Nucleus accumbens (tissue), 56 donors: ENCODE results near the gene ZMAT2.
"Not testable (repeated sequence)": the region's sequence is repeated elsewhere in the genome, so short reads cannot be mapped to it uniquely, and the experiment has no call there.

Source experiments
- DNase-seq, 56 donors: peaks; one replicate each; lab custom pipeline; 2025; lab: John Stamatoyannopoulos, UW

ZMAT2 gene, protein sequence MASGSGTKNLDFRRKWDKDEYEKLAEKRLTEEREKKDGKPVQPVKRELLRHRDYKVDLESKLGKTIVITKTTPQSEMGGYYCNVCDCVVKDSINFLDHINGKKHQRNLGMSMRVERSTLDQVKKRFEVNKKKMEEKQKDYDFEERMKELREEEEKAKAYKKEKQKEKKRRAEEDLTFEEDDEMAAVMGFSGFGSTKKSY

DNA sequence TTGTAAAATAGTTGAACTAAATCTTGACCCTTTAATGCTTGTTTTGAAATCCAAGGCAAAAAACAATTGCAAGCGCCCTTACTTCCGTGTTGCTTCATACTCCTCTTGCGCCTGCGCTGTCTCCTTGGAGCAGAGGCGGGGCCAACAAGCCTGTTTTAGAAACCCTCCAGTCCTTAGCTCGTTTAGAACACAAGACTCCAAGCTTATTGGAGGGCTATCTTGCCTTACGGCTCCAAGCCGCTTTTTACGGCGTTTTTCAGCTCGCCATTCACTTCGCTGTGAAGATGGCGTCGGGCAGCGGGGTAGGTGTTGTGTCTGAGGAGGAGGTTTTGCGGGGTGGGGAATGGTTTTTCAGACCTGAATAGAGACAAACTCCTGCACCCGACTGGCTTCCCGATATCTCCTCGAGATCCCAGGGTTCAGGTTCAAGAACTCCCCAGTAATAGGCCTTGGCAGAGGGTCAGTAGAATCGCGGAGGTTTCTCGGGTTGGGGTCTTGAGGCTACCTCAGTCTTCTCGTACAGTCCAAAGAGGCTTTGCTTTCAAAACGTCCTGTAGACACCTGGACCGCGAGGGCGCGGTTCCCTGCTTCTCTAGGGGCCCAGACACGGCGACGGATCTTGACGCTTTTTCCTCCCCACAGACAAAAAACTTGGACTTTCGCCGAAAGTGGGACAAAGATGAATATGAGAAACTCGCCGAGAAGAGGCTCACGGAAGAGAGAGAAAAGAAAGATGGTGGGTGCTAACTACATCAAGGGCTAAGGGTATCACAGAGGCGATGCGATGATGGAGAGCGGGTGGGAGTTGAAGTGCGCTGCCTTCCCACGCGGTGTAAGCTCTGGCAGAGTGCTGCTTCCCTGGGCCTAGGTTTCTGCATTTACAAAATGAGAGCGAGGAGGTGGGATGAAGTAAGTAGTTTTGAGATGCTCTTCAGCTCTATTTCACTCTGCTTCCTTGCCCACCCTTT is at the start of gene ZMAT2:
Gene ZMAT2, plus strand, starts transcription at position 271 of the 968 bp plus-strand sequence. Its CDS starts 14 bp downstream, at position 285.
- peak; percentile 69 to 98 (median 92) for DNase-seq

DNA sequence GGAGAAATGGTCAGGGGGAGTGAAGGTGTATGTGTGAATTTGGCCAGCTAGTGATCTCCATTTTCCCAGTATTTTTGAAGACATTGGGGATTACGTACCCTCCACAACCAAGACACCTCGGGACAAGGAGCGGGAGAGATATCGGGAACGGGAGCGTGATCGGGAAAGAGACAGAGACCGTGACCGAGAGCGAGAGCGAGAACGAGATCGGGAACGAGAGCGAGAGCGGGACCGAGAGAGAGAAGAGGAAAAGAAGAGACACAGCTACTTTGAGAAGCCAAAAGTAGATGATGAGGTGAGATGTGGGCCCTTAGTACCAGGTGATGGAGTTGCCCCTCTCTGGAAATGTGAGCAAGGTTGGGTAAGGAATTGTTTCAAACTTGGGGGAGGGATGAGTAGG is 41.4 kb upstream of the ZMAT2 start:
- no peak for DNase-seq

DNA sequence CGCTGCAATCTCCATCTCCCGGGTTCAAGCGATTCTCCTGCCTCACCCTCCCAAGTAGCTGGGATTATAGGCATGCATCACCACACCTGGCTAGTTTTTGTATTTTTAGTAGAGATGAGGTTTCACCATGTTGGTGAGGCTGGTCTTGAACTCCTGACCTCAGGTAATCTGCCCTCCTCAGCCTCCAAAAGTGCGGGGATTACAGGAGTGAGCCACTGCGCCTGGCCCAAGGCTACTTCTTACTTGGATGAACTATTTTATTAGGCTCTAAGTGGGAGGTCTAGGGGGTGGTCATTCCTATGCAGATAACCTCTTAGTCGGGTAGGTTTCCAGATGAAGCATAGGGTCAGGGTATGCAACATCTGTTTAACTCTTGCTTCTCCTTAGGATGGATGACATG is 39.9 kb upstream of the ZMAT2 start:
- not testable (repeated sequence) for DNase-seq

DNA sequence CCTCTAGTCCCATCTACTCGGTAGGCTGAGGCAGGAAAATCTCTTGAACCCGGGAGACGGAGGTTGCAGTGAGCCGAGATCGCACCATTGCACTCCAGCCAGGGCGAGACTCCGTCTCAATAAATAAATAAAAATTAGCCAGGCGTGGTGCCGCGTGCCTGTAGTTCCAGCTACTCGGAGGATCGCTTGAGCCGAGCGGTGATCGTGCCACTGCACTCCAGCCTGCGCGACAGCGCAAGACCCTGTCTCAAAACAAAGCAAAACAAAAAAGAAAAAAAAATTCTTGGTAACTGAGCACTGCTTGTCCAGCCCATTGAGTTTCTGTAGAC is 36.3 kb upstream of the ZMAT2 start:
- peak in 3 of 56 donors; percentile 34 to 39 (median 36) for DNase-seq

DNA sequence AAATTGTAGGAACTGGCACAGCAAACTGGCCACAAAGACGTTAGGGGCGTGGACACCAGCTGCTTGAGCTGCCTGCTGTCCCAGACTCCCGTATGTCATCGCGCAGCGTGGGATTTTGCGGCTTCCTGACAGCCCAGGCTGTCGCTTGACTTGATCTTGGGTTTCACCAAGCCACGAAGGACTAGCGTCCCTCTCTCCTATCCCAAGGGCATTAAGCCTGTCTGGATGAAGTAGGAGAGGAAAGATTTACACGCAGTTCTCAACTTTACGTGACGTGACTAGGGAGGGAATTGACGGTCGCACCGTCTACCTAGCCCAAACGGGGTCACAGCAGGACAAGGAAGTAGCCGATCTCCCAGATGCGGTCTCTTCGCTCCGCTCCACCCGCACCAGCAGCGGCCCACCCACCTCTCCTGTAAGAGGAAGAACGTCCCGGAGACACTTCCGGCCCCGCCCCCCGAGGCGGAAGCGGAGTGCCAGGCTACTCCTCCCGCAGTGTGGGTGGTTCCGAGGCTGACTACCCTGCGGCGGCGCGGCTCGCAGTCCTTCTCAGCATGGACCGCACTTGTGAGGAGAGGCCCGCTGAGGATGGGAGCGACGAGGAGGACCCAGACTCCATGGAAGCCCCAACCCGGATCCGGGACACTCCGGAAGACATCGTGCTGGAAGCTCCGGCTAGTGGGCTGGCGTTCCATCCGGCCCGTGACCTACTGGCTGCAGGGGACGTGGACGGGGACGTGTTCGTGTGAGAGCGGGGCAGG is 35.7 kb upstream of the ZMAT2 start, which contains the start of gene WDR55:
Gene WDR55, plus strand, starts transcription at position 546 of the 761 bp plus-strand sequence. Its CDS starts 9 bp downstream, at position 555.
- peak; percentile 59 to 98 (median 92) for DNase-seq

DNA sequence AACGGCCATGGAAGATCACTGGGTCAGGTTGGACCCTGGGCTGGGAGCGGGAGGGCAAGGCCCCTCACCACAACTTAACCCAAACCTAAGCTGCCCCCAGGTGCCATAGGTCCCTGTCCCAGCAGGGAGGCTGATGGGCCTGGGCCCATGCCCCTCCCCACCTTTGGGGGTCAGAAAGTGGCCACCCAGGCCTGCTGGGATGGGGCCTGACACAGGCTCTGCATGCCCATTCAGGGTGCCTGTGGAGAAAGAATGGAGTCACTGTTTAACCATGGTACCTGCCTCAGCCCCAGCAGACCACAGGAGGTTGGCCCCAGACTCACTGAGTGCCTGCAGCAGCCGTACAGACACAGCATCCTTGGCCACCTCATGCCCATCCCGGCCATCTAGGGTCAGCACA is 29.2 kb upstream of the ZMAT2 start:
- not testable (repeated sequence) for DNase-seq

DNA sequence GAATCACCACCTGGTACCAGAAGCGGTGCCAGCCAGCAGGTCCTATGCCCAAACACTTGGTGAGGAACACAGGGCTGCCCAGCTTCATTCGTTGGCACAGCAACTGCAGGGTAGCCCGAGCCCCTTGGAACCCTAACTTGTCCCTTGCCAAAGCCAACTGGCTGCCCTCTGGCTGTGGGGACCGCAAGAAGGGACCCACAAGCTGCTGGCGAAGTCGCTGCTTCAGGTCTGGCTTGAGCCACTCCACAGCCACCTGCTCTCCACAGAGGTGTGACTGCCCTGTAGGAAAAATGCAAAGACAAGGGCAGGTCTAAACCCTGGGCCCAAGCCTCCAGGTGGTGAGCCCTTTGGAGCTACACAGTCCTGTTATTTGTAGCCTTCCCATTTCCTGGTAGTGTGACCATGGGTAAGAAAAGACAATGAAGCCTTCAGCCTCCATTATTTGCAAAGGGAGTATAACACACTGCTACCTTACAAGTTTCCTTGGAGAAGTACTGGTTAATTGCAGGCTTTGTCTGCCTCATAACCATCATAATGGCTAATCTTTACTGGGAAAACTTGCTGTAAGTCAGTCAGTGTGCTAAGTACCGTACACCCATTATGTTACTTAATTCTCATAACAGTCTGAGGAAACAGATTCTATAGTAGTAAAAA is 28.6 kb upstream of the ZMAT2 start:
- no peak for DNase-seq

DNA sequence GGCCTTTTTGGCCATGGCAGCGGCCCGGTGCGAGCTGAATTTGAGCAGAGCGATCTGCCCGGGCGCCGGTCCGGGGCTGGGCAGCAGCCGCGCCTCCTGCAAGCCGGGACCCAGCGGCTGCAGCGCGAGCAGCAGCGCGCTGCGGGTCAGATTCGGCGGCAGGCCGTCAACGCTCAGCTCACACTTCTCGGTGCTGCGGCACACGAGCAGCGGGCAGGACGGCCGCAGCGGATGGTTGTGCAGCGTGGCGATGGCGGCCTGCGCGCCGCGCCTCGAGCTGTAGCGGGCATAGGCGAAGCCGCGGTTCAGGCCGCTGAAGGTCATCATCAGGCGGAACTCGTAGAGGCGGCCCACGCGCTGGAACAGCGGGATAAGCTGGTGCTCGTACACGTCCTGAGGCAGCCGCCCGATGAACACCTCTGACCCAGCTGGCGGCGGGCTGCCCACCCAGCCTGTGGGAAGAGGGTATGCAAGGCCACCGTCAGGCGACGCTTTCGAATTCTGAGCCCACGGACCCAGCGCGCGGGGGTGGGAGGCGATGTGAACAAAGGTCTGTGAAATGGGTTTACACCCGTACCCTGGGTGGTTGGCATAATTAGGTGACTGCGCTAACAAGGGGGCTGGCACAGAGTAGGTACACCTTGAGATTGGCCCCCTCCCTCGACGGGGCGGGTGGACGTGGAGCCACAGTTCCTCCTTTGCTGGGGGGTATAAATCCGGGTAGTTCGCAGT is 27.6 kb upstream of the ZMAT2 start:
- DNase-seq = peak in 3 of 56 donors; percentile 1 to 7 (median 5)

DNA sequence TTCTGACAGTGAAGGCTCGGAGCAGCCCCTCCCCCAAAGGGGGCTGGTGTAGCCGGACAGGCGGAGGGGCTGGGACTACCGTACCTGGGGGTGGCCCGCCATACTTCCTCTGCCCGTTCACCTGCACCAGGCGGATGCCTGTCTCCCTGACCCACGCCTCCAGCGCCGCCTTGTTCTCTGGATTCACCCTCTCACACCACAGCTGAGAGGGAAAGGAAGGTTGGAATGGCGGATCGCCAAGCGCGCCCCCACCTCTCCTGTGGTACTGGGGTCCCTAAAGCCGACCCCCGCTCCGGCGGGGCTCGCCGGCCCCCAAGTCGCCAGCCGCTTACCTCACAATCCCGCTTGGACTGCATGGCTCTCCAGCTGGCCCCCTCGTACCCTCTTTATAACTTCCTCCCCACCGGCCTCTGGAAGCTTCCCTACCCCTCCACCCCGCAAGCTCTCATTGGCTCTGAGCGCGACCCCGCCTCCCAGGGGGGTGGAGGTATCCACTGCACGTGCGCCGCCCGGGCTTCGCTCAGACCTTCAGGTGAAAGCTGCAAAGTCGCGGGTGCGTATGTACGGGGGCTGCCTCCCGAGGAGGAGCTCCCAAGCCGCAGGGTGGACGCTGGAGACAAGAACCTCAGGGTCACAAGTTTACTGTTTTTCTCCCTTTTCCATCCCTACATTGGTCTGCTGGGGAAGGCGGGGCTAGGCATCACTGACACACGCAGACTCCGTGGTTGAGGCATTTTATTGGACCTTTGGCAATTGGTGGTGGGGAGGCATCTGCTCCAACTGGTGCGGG is 26.9 kb upstream of the ZMAT2 start, which contains the start of gene DND1:
Gene DND1, minus strand, starts transcription at position 390 of the 790 bp plus-strand sequence. Its CDS starts 34 bp downstream, at position 356.
- DNase-seq = no peak

DNA sequence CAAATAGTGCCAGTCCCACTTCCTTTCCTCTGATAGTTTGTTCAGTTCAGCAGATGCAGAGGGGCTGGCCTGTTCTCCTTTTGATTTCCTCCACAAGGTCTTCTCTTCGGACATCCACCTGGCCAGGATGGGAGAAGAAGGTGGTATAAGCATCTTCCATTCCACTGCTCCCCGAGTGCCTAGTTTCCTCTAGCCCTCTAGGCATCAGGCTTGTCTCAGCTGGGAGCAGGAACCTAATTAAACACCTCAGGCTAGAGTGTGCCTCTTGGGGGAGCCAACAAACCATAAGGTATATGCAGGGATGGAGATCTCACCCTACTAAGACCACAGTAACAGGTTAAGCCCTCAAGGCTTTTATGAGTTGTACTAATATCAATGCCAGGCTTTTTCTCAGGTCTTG is 26.0 kb upstream of the ZMAT2 start:
- DNase-seq = no peak

DNA sequence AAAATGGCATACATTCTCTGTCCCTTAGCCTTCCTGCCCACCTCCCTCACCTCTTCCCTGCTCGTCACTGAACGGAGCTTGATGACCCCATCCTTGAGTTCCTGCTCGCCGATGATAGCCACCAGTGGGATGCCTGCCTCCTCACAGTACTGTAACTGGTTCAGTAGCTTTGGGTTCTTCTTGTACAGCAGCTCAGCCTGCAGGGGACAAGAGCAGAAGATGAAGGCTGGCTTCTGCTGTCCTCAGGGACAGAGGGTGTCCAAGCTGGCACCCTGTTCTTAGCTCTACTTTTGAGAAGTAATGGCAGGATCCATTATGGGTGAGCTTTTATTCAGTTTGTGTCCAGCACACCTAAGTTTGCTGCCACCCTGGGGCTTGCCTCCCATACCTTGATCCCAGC is 25.6 kb upstream of the ZMAT2 start:
- DNase-seq = no peak

DNA sequence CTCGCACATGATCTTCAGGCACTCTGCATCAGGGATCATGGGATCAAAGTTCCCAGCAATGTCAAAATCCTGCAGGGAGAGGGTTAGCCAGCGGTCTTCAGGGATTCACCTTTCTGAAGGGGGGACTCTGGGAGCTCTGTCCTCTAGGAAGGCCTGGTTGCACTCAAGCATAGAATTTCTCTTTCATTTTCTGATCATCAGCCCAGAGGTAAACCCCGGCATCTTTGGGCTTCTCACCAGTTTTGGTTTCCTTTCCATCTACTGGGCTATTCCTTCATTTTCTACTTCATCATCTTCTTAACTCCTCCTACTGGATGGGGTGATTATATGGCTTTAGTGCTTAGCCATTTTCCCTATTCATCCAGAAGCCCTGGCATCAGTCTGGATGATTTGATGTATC is 22.3 kb upstream of the ZMAT2 start:
- no peak for DNase-seq

DNA sequence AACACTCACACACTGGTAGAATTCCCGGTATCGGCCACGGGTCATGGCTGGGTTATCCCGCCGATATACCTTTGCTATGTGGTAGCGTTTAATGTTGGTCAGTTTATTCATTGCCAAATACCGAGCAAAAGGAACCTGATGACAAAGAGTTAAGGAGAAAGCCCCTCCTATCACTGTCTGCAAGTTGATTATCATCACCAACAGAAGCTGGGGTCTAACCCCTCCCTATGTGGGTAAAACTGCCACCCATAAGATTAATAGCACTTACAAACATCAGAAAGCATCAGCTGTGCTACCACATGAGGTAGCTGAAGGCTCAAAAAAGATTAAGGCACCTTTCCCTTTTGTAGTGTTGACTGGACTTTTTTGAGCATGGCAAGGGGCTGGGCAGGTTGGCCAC is 21.3 kb upstream of the ZMAT2 start:
- DNase-seq = no peak

DNA sequence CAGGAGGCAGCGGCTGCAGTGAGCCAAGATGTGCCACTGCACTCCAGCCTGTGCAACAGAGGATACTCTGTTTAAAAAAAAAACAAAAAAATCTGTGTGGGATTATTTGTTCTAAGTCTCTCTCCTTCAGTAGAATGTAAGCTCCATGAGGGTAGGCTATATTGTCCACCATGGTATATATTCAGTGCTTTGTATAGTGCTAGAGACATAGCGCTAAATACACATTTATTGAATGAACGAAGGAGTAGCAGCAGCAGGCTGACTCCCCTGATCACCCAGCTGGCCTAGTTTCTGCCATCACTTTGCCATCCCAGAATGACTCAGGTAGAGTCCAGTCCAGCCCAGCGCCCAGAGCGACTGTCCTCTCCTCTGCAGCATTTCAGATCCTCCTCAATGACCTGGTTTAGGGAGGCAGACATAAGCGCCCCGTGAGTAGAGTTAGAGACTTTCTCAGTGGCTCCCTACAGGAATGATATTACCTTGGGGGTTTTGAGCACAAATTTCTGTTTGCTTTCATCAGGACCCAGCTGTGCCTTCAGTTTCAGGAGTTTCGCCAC is 9.8 kb upstream of the ZMAT2 start:
- no peak for DNase-seq

DNA sequence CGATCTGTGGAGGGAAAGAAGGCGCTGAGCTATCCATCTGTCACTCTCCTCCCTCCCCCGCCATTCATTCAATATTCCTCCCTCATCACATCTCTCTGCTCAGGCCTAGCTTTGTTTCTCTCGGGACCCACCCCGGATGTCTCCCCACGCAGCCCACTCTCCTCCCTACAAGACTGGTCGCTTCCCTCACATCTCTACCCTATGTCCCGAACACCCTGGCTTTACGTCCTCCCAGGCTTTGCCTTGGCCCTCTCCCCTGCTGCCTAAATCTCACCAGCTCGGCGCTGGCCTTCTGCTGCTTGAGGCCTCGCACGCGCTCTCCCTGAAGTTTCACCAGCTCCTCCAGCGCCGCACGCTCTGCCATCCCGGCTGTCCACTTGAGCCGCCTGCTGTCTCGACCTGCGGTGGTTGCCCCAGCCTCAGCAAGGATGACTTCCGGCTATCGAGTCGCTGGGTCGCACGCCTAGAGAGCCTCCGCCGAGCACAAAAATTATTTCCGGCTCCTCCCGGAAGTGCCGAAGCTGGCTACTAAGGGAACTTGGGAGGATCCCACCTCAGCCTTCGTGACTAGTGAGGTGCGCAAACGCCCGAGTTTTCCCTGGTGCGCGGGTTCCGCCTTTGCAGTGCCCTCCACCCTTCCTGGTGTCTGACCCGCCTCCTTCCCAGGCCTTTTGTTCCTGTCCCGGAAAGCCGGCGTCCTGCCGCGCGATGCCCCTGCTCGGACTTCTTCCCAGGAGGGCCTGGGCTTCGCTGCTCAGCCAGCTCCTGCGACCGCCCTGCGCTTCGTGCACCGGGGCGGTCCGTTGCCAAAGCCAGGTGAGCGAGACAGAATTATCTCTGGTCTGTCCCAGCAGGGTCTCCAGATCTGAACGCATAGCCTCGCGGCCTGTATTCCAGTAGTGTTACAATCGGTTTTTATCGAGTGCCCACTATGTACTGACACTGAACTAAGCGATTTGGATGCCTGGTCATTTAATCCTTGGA is 9.0 kb upstream of the ZMAT2 start, which contains the start of the genes HARS1 and HARS2:
Gene HARS1, minus strand, starts transcription at position 430 of the 984 bp plus-strand sequence. Its CDS starts 66 bp downstream, at position 364.
Gene HARS2, plus strand, starts transcription at position 515 of the 984 bp plus-strand sequence. Its CDS starts 194 bp downstream, at position 709.
- peak; percentile 47 to 96 (median 85) for DNase-seq

DNA sequence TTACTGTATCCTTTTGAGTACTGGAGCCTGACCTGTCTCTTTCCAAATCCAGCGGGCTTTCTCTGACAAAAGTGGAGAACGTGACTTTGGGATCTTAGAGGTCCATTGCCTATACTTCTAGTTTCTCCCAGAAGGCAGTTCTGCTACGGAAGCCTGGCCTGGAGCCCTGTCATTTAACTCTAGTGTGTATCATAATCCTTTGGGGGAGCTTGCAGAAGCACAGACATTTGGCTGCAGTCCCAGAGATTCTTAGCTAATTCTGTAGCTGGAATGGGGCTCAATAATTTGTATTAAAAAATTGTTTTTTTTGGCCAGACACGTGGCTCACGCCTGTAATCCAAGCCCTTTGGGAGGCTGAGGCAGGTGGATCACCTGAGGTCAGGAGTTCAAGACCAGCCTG is 6.0 kb upstream of the ZMAT2 start:
- no peak for DNase-seq
